ENCODE results near the gene MDFI. TPM values are rescaled to one million over a fixed set of nuclear protein-coding genes. Genes with fewer than 3 reads are reported as not detected.

Gene MDFI
- total RNA-seq, 1 experiment from 2014 or later: 59.1 TPM

GRCh38 chr6:41591122-41591521 lies 47.1 kb upstream of the MDFI start:
- no TSS peak for BruUV-seq (replicated peaks)
- Mint-ChIP-seq H3K36me3 (ENCODE audit: insufficient read depth, unreplicated experiment) (peaks cover 9% of the 10 kb centered on the region), H3K27me3 (ENCODE audit: insufficient read depth, unreplicated experiment) (no peaks in the 10 kb centered on the region), H3K4me1 (ENCODE audit: insufficient read depth, unreplicated experiment) (no peaks in the 10 kb centered on the region), H3K4me3 (ENCODE audit: unreplicated experiment) (no peak overlapping the region), H3K27ac (ENCODE audit: low read depth, unreplicated experiment) (no peak overlapping the region), H3K9me3 (ENCODE audit: unreplicated experiment) (no peaks in the 10 kb centered on the region)
- intact Hi-C loops (cut with micrococcal nuclease): loop anchor here (5.0 kb wide), 1 partner anchor 44 kb away; the partner anchor contains the start of gene FOXP4
- no peak for DNase-seq (ENCODE audit: unreplicated experiment)
- CTCF ChIA-PET: interaction anchor here (0.6 to 12.2 kb wide), 20 partner anchors 7 to 723 kb away, joined by 3 to 139 read pairs (median 4); no protein-coding TSS in a partner anchor
- no peak for TF ChIP-seq CTCF (IDR thresholded peaks at IDR 0.05; ENCODE audit: unreplicated experiment)
- POLR2A ChIA-PET: no interaction called here

GRCh38 chr6:41591859-41592502 lies 46.3 kb upstream of the MDFI start:
- peak; percentile 76 for DNase-seq (ENCODE audit: unreplicated experiment)
- TF ChIP-seq CTCF (IDR thresholded peaks at IDR 0.05; ENCODE audit: unreplicated experiment): peak; percentile 94
- Mint-ChIP-seq H3K9me3 (ENCODE audit: unreplicated experiment) (no peaks in the 10 kb centered on the region), H3K4me1 (ENCODE audit: insufficient read depth, unreplicated experiment) (no peaks in the 10 kb centered on the region), H3K36me3 (ENCODE audit: insufficient read depth, unreplicated experiment) (peaks cover 18% of the 10 kb centered on the region), H3K27ac (ENCODE audit: low read depth, unreplicated experiment) (no peak overlapping the region), H3K27me3 (ENCODE audit: insufficient read depth, unreplicated experiment) (no peaks in the 10 kb centered on the region), H3K4me3 (ENCODE audit: unreplicated experiment) (no peak overlapping the region)
- intact Hi-C loops (cut with micrococcal nuclease): loop anchor here (1.0 to 5.0 kb wide), 4 partner anchors 45 to 223 kb away; partner anchors contain the start of gene FOXP4
- ChIA-PET POLR2A (interaction anchor here (0.7 kb wide), 1 partner anchor 397 kb away, joined by 3 read pairs; no protein-coding TSS in a partner anchor), CTCF (interaction anchor here (0.6 to 12.2 kb wide), 24 partner anchors 8 to 722 kb away, joined by 3 to 139 read pairs (median 4); no protein-coding TSS in a partner anchor)
- BruUV-seq (replicated peaks): no TSS peak

GRCh38 chr6:41593406-41593805 lies 44.9 kb upstream of the MDFI start:
- H3K9me3 Mint-ChIP-seq (ENCODE audit: unreplicated experiment): no peaks in the 10 kb centered on the region
- no peak overlapping the region for H3K4me3 Mint-ChIP-seq (ENCODE audit: unreplicated experiment)
- intact Hi-C loops (cut with micrococcal nuclease): loop anchor here (5.0 kb wide), 1 partner anchor 46 kb away; the partner anchor contains the start of gene FOXP4
- ChIA-PET POLR2A (no interaction called here), CTCF (interaction anchor here (0.7 to 12.2 kb wide), 4 partner anchors 10 to 225 kb away, joined by 3 to 139 read pairs (median 8); no protein-coding TSS in a partner anchor)
- H3K27ac Mint-ChIP-seq (ENCODE audit: low read depth, unreplicated experiment): no peak overlapping the region
- H3K4me1 Mint-ChIP-seq (ENCODE audit: insufficient read depth, unreplicated experiment): no peaks in the 10 kb centered on the region
- DNase-seq (ENCODE audit: unreplicated experiment): no peak
- peaks cover 20% of the 10 kb centered on the region for H3K36me3 Mint-ChIP-seq (ENCODE audit: insufficient read depth, unreplicated experiment)
- H3K27me3 Mint-ChIP-seq (ENCODE audit: insufficient read depth, unreplicated experiment): no peaks in the 10 kb centered on the region
- TF ChIP-seq CTCF (IDR thresholded peaks at IDR 0.05; ENCODE audit: unreplicated experiment): no peak
- BruUV-seq (replicated peaks): no TSS peak

GRCh38 chr6:41593839-41594238 lies 44.4 kb upstream of the MDFI start:
- Mint-ChIP-seq H3K36me3 (ENCODE audit: insufficient read depth, unreplicated experiment) (peaks cover 20% of the 10 kb centered on the region), H3K4me1 (ENCODE audit: insufficient read depth, unreplicated experiment) (no peaks in the 10 kb centered on the region), H3K9me3 (ENCODE audit: unreplicated experiment) (no peaks in the 10 kb centered on the region), H3K27me3 (ENCODE audit: insufficient read depth, unreplicated experiment) (no peaks in the 10 kb centered on the region), H3K27ac (ENCODE audit: low read depth, unreplicated experiment) (no peak overlapping the region), H3K4me3 (ENCODE audit: unreplicated experiment) (no peak overlapping the region)
- POLR2A ChIA-PET: no interaction called here
- no peak for TF ChIP-seq CTCF (IDR thresholded peaks at IDR 0.05; ENCODE audit: unreplicated experiment)
- intact Hi-C loops (cut with micrococcal nuclease): loop anchor here (5.0 kb wide), 1 partner anchor 47 kb away; the partner anchor contains the start of gene FOXP4
- CTCF ChIA-PET: interaction anchor here (0.6 to 12.2 kb wide), 7 partner anchors 9 to 273 kb away, joined by 3 to 139 read pairs (median 3); partner anchors contain the start of gene NCR2
- no TSS peak for BruUV-seq (replicated peaks)
- no peak for DNase-seq (ENCODE audit: unreplicated experiment)
